ENCODE data around the gene JTB. TPM values are rescaled to one million over a fixed set of nuclear protein-coding genes. Genes with fewer than 3 reads are reported as not detected.
"Not testable (repeated sequence)": the region's sequence is repeated elsewhere in the genome, so short reads cannot be mapped to it uniquely, and the experiment has no call there.

The JTB gene
- total RNA-seq, 1 donor from 2014 or later = 57.5 TPM

DNA sequence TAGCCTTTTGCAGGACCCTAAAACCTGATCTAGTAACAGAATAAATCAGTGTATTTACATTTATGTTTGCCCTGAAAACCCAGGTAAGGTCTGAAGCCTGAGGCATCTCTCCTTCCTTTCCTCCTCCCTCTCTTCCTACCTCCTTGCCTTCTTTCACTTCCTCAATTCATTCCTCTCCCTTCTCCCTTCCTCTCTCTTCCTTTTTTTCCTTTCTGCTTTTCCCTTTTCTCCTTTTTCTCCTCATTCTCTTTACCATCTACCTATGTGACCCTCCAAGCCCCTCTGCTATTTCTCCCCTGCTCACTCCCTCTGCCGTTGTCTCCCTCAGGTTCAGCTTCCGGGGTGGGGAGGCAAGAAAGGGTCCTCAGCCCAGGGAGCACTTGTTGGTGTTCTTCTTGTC, 4.3 kb upstream of the JTB start:
- FAIRE-seq; DNase-seq (ENCODE audit: low spot score in 2 of 2): not testable (repeated sequence)

GRCh38 chr1:153979091-153979490, 1.6 kb upstream of the JTB start:
- FAIRE-seq; DNase-seq (ENCODE audit: low spot score in 2 of 2): not testable (repeated sequence)

DNA sequence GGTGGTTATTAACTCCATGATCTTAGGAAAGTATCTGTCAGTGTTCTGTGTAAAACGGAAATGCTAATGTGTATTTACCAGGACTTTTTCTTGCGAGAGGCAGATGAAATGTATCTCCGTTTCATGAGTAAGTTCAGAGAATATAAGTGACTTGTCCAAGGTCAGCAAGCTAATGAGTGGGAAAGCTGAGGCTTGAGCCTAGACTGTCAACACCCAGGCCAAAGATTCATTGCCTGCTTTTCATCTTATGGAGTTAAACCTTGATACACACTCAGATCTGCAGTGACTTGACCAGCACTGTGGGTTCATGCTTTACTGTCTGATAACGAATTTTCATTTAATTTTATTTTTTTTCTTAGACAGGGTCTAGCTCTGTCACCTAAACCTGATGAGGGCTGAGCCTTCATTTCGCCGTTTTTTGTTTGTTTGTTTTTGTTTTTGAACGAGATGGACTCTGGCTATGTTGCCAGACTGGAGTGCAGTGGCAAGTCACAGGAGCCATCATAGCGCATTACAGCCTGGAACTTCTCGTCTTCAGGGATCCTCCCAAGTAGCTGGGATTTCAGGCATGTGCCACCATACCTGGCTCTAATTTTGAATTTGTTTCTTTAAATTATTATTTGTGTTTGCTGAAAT, 918 bp upstream of the JTB start:
- no peak for DNase-seq (ENCODE audit: low spot score in 2 of 2)
- no peak for FAIRE-seq

DNA sequence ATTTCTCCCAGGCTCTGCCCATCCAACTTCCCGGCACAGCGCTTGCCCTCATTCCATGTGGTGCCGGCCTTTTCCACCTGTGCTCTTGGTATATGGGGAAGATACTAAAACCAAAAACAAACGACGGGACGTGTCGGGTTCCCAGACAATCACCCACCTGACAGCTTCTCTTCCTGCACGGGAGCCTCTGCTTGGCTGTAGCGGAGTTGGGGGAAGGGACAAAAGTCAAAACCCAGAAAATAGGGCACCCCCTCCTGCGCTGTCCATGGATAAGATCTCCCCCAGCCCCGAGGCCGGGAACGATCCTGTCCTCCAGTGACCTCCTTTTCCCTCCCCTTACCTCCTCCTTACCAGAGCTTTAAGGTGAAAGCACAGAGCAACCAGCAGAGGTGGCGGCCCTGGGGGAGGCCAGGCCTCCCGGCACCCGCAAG, 640 bp downstream of the JTB start:
- FAIRE-seq = no peak
- no peak for DNase-seq (ENCODE audit: low spot score in 2 of 2)

DNA sequence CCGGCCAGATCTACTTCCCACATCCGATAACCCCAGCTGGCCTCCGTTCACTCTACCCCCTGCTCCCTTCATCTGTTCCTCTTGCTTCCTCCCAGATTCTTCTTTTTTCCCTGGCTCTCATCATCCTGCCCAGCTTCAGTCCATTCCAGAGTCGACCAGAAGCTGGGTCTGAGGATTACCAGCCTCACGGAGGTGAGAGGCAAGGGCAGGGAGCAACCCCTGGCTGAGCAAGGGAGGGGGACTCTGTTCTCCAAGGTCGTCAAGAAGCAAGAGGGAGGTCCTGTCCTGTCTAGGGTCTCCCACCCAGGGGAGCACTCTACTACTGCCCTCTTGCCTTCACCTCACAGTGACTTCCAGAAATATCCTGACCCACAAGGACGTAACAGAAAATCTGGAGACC, 3.9 kb downstream of the JTB start:
- FAIRE-seq = no peak
- DNase-seq (ENCODE audit: low spot score in 2 of 2) = no peak

- DNase-seq (ENCODE audit: low spot score in 2 of 2) (no peak), FAIRE-seq (no peak)
These were observed 4.4 kb downstream of the JTB start for GRCh38 chr1:153973071-153973470.

DNA sequence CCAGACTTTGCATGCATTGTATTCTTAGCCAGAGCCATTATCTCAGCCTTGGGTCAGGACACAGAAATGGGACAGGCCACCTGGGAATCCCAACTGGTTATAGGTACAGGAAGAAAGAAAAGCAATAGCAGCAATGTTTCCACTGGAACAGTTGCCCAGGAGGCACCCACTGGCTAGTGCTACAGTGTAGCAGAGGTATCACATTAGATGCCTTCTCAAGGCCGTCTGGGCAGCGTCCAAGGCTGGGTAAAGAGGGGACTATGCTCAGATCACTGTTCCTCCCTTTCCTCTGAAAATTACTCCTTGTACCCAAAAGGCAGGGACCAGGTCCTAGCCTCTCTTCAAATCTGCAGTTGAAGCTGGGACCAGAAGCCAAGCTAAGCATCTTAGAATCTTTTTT, 7.1 kb downstream of the JTB start:
- DNase-seq (ENCODE audit: low spot score in 2 of 2) (no peak), FAIRE-seq (no peak)

- FAIRE-seq = no peak
These were observed 8.5 kb downstream of the JTB start for GRCh38 chr1:153968972-153969371.

GRCh38 chr1:153968408-153968807, 9.1 kb downstream of the JTB start:
- no peak for FAIRE-seq
- DNase-seq (ENCODE audit: low spot score in 2 of 2) = no peak

More at GRCh38 chr1:153968972-153969371, 8.5 kb downstream of the JTB start:
- no peak for DNase-seq (ENCODE audit: low spot score in 2 of 2)

DNA sequence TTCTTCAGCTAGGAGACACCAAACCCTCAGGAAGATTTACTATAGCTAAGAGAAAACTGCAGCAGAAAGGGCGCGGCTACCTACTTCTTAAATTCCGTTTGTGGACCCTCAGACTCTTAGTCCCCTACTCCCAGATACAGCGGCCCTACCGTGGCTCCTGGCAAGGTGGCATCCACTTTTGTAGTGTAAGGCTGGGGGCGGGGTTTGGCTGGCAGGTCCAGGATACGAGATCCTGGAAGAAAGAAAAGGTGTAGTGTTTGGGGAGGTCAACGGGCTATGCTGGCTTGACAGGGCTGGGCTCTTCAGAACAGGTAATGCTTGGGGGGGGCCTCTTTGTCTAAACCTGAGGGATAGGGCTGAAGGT, 9.5 kb downstream of the JTB start:
- FAIRE-seq (no peak), DNase-seq (ENCODE audit: low spot score in 2 of 2) (no peak)

GRCh38 chr1:153967107-153967999, 10.1 kb downstream of the JTB start, which contains the start of gene CREB3L4:
Gene CREB3L4 (plus strand): TSS chr1:153967902. CDS start chr1:153968526, 624 bp downstream.
- FAIRE-seq (no peak), DNase-seq (ENCODE audit: low spot score in 2 of 2) (peak; percentile 80 to 89)

DNA sequence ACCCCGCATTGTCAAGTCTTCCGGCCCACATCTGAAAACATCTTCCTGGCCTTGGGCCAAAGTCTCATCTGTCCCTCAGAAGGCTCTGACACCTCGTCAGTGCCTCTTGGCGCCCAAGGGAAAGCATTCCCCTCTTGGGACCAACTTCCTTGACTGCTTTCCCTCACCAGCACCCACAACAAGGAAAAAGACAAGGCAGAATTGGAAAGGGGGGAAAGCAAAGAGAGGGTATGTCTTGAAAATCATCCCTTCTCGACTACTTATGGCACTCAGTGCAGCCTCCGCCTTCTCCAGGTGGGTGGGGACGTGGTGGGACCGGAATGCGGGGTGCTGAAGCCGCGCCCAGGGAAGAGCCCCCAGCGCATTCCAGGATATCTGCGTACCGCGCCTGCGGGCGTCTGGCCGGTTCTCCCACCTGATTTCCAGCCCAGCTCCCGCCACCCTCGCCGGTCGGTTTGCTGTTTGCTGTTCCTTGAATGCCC, 13.6 kb downstream of the JTB start:
- DNase-seq (ENCODE audit: low spot score in 2 of 2) (no peak), FAIRE-seq (no peak)

DNA sequence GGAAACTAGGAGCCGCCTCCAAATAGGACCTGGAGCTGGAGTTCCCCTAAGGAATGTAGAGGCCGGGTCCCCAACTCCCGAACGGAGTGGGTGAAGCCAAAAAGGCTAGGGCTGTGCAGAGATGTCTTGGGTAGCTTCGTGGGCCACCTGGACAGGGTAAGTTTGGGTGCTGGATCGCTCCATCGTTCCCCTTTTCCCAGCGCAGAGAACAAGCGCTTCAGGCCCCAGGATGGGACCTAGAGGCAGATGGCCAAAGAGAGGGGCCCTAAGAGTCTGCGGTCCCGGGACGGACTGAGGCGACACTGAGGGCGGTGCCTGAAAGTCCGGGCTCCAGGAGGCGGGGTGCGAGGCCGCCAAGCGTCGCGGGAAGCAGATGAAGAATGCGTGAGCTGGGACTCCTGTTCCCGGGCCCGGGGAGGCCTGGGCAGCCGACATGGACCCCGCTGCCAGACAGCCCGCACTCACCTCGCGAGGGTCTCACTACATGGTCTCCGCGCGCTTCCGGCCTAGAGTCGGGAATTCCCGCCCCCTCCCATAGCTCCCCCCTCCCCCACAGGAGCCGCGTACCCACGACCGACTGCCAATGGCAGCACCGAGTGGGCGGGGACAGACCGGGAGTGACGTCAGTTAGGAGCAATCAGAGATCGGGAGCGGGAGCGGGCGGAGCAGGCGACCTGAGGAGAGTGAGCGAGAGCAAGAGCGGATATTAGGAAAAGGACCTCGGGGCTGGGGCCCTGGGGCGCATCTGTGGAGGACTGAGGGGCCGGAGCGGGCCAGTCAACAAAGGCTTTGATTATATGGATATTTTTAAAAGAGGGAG, 14.2 kb downstream of the JTB start, which contains the start of gene SLC39A1:
TSS of gene SLC39A1 (minus strand) at position 508 of the 820 bp plus-strand sequence. CDS start 822 bp downstream, outside the sequence.
- FAIRE-seq (no peak), DNase-seq (ENCODE audit: low spot score in 2 of 2) (peak; percentile 89 to 95)

GRCh38 chr1:153962088-153963029, 15.1 kb downstream of the JTB start:
- DNase-seq (ENCODE audit: low spot score in 2 of 2) = no peak
- FAIRE-seq = no peak

- no peak for FAIRE-seq
These were observed 16.1 kb downstream of the JTB start for GRCh38 chr1:153961421-153961820.

GRCh38 chr1:153960206-153960605, 17.3 kb downstream of the JTB start:
- FAIRE-seq (no peak), DNase-seq (ENCODE audit: low spot score in 2 of 2) (no peak)

More at GRCh38 chr1:153961421-153961820, 16.1 kb downstream of the JTB start:
- DNase-seq (ENCODE audit: low spot score in 2 of 2) = no peak

GRCh38 chr1:153959454-153959853, 18.0 kb downstream of the JTB start:
- DNase-seq (ENCODE audit: low spot score in 2 of 2) = no peak
- FAIRE-seq = no peak

DNA sequence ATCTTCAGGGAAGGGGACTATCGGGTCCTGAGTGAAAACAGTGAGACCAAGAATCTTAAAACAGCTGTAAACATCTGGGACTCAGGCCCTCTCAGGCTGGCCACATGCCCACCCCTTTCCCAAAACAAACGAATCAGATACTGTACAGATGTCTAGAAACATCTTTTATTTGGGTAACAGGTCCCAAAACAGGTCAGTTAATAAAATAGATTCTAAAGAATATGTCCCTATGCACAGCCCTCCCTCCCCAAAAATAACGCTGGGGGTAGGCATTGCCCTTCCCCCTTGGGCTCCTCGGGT, 18.6 kb downstream of the JTB start:
- FAIRE-seq = no peak
- no peak for DNase-seq (ENCODE audit: low spot score in 2 of 2)

DNA sequence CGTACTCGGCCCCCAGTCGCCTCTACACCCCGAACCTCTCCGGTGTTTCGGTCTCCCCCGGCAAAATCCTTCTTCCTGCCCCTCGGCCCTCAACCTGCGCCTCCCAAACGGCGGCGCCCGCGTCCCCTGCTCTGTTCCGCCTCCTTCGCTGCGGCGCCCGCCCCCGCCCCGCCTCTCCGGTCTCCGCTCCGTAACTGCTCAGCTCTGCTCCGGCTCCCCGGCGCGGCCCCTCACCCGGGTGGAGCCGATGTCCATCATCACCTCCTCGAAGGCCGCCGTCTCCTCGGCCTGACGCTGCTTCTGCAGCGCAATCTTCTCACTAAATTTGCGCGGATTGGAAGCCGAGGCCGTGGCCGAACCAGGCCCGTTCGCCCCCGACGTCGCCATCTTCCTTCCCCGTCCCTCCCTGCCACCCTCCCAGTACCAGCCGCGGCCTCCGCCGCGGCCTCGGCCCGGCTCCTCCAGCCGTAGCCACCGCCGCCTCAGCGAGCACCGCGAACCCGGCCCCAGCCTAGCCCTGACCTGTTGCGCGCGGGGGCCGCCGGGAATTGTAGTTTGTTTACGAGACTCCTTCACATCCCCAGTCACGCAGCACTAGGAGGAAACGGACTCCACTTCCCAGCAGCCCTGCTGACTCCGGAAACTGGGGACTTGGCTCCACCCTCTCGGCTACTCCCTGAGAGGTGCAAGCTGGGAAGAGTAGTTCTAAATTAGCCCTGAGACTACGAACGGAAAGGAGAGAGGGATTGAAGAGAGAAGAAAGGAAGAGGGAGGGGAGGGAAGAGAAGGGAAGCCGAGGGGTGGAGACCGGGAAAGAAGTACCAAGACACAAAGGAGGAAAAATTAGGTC, 19.1 kb downstream of the JTB start, which contains the start of gene CRTC2:
TSS of gene CRTC2 (minus strand) at position 502 of the 850 bp plus-strand sequence. CDS start at position 387, 115 bp downstream.
- DNase-seq (ENCODE audit: low spot score in 2 of 2) (peak; percentile 98 to 99), FAIRE-seq (peak; percentile 36)

Measured in frontal cortex (tissue), 4 donors.